NCI-H1048 (cell line): Measurements from ENCODE around the gene KLHDC9.
"Not testable (repeated sequence)": the region's sequence is repeated elsewhere in the genome, so short reads cannot be mapped to it uniquely, and the experiment has no call there.

Source experiments
- DNase-seq: peaks from one replicate; lab custom pipeline; 2025; lab: John Stamatoyannopoulos, UW

Gene KLHDC9

DNA sequence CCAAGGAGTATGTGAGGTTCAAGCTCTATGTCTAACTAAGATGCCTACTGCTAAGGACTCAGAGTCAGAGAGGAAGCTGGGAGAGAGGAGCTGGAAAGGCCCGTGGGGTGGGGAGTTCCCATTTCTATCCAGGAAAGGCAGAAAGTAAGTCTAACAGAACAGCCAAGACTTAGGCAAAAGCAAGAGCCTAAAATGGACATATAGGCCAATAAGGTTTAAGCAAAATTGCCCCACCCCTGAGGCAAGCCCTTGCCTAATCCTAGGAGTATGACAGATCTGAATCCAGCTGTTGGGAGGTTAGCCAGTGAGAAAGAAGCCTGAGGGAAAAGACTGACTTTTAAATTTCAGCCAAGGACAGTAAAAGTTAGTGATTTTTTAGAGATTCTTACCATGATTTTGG is 1.6 kb upstream of the KLHDC9 start:
- DNase-seq: no peak

DNA sequence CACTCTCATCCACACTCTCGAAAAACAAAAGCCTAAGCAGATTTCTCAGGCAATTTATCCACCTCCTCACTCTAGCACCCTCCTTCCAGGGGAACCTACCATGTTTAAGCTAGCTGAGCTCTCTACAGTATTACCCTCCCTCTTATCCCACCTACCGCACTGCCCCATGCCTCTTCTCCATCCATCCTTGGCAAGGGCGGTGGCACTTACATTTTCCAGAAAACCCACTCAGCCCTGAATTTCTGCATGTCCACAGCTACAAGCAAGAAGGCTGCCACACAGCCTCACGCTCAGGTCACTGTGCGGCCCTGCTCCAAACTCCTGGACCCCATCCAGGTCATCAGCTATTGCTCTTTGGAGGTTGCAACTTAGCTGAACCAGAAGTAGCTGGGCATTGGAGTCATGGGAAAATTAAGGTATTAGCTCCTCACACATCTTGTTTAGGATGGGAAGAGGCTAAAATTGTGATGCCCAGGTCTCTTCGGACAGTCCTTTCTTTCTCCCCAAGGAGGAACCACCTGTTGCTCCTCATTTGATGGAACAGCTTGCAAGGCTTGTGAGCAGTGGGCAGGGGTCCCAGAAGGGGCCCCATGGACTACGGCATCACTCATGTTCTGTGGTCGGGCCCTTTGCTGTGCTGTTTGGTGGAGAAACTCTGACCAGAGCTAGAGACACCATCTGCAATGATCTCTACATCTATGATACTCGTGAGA is 1.1 kb downstream of the KLHDC9 start:
- DNase-seq: no peak

DNA sequence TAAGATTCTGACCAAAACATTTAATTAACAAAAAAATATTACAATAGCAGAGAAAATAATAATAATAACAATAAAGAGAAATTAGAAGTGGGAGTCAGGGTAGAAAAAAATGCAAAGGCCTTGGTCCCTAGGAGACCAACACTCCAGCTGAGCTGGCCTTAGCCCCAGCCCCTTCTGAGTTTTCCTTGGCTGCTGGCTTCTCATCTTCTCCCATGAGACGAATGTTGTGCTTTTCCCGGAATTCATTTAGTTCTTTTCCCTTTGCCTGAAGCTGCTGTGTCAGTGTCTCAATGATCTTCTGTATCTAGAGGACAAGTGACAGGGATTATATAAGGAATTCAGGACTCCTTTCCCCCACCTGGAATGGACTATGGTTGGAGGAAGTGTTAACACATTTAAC is 2.4 kb downstream of the KLHDC9 start:
- DNase-seq: no peak

DNA sequence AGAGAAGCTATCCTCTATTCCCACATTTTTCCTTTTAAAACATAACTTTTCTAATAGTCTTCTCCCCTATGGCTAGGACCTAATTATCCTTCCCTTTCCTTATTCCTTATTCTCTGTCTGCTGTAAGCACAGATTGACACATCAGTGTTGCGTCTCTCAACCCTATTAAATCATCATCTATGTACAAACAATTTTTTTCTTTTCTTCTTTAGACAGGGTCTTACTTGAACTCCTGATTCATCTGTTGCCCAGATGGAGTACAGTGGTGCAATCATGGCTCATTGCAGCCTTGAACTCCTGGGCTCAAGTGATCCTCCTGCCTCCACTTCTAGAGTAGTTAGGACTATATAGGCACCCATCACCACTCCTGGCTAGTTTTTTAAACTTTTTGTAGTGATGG is 8.3 kb downstream of the KLHDC9 start:
- DNase-seq: no peak

DNA sequence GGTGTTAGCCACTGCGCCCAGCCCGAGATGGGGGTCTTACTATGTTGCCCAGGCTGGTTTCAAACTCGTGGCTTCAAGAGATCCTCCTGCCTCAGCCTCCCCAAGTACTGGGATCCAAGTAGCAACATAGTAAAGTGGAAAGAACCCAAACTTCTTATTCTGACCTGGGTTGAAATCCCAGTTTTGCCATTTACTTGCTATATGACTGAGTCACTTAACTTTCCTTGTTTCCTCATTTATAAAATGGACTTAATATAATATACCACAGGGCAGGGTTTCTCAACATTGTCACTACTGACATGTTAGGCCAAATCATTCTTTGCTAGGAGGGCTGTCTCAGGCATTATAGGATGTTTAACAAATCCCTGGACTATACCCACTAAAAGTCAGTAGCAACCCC is 13.0 kb downstream of the KLHDC9 start:
- DNase-seq: no peak

DNA sequence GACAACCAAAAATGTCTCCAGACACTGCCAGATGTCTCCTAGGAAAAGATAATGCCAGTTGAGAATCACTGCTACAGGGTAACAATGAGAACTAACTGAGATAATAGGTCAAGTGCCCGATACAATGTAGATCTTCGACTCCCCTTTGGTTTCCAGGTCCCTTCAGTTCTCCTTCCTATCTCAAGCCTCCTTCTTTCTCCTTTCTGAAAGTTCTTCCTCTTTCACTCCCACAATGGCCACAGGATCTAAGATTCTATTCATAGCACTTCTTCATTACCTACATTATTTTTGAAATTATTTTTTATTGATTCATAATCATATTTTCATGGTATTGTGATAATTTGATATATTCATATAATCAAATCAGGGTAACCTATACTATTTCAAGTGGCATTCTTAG is 13.4 kb downstream of the KLHDC9 start:
- no peak for DNase-seq

DNA sequence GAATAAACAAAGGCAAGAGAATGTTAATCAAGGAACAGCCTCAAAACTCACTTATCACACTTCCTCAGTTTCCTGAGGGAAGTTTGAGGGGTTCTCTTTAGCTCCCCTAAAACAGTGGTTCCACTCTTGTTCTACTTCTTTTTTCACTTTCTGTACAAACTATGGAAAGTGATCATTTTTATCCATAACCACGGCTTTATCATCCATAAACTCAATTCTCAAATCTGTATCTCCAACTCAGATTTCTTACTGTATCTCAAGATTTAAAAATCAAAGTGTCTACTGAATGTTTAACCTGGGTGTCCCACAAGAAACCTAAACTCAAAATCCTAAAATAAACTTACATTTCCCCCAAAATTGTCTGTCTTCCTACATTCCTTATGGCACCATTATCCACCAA is 15.8 kb downstream of the KLHDC9 start:
- no peak for DNase-seq

DNA sequence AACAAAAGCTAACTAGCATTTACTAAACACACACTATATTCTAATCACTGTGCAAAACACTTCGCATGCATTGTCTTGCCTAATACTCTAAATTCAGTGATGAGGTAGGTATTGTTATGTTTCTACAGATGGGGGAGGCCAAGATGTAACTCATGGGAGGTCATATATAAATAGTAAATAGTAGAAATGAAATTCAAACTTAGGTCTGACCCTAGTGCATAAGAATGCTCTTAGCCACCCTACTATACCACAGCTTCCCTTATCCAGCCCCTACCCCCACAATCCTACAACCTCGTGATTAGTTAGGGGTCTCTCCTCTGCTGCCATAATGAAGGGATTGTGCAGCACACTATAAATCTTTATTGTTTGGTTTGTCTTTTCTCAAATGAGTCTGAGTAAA is 16.4 kb downstream of the KLHDC9 start:
- DNase-seq: no peak

DNA sequence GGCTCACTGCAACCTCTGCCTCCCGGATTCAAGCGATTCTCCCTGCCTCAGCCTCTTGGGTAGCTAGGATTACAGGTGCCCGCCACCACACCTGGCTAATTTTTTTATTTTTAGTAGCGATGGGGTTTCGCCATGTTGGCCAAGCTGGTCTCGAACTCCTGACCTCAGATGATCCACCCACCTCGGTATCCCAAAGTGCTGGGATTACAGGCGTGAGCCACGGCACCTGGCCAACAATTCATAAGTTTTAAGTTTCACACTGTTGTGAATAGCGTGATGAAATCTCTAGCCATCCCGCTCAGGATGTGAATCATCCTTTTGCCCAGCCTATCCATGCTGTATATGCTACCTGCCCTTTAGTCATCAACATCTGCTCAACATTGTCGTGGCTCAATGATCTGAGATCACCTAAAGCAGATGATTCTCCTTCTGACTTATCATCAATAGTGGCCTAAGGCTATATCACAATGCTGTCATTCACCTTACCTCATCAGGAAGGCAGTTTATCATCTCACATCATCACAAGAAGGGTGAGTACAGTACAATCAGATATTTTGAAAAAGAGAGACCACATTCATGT is 17.1 kb downstream of the KLHDC9 start:
- no peak for DNase-seq

DNA sequence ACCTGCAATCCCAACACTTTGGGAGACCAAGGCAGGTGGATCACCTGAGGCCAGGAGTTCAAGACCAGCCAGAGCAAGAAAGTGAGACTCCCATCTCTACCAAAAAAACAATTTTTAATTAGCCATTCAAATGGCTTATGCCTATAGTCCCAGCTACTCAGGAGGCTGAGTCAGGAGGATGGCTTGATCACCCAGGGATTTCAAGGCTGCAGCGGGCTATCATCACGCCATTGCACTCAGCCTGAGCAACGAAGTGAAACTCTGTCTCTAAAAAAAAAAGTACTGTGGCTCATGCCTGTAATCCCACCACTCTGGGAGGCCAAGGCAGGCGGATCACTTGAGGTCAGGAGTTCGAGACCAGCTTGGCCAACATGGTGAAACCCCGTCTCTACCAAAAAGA is 17.8 kb downstream of the KLHDC9 start:
- not testable (repeated sequence) for DNase-seq

DNA sequence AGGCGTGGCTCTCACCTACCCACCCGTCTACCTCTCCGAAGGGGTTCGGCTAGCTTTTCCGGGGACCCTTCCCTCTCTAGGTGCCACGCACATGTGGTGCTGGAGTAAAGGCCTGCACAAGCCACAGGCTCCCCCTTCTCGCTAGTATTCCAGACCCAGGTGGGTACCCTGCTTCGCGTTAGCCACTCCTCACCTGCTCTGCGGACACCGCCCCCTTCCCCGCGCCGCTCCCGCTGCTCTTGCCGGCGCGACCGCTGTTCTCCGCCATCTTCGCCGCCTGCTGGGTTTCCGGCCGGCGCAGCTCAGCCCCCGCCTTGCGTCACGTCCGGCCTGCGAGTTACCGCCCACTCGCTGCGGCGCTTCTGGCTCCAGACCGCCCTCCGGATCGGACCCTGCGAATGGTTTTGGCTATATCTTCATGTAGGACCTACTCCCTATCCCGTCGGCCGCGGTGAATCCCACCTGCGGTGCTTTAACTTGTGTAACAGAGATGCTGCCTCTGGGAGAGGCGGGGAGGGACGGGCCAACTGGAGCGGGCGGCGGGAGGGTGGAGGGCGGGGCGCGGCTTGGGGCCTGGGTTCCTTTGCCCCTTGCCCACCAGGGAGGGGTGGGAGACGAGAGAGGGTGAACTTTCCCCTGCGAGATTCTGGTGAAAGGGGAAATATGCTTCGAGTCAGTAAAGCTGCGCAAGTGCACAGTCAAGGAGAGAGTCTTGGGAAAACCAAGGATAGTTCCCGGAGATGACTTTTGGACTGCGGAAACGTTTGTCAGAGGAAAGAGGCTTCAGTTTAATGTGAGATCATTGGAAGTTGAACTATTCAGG is 19.8 kb downstream of the KLHDC9 start, which contains the start of the genes NIT1 and PFDN2:
Gene NIT1, plus strand, starts transcription at position 347 of the 823 bp plus-strand sequence. Its CDS starts 72 bp downstream, at position 419.
Gene PFDN2, minus strand, starts transcription at position 279 of the 823 bp plus-strand sequence. Its CDS starts 11 bp downstream, at position 268.
- peak; percentile 74 for DNase-seq

DNA sequence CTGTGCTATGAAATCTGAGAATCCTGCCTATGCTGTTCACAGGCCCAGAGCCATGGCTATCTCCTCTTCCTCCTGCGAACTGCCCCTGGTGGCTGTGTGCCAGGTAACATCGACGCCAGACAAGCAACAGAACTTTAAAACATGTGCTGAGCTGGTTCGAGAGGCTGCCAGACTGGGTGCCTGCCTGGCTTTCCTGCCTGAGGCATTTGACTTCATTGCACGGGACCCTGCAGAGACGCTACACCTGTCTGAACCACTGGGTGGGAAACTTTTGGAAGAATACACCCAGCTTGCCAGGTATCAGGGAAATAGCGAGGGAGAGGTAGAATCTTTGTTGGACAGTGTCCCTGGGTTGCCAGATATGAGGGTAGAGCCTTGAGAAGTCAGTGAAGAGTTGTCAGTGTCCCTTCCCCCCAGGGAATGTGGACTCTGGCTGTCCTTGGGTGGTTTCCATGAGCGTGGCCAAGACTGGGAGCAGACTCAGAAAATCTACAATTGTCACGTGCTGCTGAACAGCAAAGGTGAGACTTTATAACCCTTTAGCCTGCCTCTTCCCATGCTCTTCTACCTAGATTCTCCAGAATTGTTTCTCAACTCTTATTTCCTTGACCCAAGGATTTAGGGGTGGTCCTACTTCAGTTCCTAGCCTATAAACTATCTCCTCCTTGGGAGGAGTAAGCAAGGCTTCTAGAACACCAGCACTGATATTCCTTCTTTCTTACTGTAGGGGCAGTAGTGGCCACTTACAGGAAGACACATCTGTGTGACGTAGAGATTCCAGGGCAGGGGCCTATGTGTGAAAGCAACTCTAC is 21.1 kb downstream of the KLHDC9 start:
- no peak for DNase-seq

DNA sequence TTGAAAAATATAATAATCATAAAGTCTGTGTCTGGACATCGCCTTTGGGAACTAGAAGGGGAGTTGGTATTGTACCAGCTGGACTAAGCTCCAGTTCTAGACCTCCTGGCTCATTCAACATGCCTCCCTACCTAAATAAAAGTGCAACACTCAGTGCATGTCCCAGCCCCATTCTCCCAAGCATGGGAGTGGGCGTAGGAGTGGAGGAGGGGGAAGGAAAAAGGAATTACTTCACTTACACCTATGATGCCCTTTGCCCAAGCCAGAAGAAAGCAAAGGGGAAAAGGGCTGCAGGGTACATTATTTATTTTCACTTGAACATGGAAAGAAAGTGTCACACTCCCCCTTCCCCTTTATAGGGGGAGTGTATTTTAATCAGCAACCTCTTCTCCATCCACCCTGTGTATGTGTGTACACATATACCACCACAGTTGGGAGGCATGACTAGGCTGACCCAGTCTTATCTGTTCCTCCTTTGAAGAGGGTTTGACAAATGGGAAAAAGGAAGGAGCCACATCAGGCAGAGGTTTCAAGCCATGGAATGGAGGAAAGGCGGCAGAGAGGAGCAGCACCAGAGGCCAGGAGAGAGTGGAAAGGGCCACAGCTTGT is 23.0 kb downstream of the KLHDC9 start:
- no peak for DNase-seq

DNA sequence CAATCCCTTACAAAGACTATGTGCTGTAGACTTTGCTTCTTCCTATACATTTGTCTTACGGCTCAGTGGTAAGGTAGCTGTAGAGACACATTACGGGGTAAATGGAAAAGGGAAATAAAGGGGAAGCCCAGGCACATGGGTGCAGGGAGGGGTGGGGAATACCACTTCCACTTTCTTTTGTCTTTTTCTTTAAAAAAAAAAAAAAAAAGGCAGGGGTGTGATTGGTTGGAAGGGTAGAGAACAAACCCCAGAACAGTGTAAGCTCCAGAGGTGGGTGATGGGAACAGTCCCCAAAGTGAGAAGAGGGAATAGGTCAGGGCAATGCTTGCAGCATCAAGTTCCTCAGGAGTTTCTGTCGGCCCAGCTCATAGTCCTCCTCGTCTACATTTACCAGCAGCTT is 23.7 kb downstream of the KLHDC9 start:
- DNase-seq: no peak

DNA sequence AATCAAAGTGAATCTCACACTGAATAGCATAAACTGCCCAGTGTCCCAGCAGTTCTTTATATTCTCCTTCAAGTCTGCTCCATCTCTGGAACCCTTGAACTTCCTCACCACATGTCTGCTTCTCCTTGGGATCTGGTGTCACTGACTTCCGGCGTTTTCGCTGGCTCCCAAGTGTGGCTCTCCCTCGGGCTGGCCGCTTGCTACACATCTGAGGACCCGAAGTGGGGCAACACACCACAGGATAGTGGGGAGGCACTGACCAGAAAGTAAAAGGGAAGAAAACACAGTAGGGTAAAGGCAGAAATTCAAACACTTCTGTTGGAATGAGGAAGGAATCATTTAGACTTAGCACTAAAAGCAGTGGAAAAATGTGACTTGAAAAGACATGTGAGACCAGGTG is 24.8 kb downstream of the KLHDC9 start:
- DNase-seq: no peak

DNA sequence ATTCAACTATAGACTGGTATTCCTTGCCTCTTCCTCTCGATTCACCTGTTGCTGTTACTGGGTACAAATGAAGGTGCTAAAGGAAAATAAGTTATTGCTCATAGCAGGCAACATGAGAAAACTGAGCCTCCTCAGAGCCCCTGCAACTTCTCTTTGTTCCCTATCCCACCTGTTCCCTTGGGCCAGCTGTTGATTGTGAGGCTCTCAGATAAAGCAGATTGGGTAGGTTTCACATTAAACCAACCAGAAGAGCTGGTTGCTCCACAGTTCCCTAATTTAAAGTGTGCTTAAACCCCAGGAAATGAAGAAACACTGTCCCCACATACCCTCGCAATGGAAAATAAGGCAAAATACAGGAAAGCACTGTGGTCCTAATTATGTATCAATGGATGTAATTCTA is 29.5 kb downstream of the KLHDC9 start:
- DNase-seq: no peak

DNA sequence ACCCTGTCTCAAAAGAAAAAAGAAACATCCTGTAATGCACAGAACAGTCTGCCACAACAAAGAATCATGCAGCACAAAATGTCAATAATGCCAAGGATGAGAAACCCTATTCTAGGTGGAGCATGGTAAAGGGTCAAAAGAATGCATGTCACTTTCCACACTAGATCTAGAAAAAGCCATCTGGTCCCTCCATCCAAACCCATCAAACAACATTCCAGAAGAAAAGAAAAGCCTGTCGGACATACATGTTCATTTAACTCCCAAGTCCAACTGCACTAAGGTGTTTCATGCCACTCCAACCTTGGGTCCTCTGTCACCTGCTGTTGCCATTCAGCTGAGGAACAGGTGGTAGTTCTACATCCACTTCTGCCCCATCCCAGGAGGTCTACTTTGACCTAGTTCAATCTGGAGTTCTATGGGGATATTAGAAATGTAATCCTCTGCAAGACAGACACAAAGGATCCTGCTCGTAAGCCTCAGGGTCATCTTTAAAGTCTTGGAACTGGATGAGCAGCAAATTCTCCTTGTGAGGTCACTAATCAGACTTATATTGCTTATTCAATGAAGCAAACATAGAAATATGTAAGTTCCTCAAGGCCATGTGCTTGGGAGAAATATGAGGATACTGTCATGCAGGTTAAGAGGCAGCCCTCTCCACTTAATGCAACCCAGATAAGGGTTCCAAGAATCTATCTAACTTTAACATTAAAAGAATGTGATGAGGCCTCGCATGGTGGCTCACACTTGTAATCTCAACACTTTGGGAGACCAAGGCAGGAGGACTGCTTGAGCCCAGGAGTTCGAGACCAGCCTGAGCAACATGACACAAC is 30.6 kb downstream of the KLHDC9 start:
- DNase-seq: no peak

DNA sequence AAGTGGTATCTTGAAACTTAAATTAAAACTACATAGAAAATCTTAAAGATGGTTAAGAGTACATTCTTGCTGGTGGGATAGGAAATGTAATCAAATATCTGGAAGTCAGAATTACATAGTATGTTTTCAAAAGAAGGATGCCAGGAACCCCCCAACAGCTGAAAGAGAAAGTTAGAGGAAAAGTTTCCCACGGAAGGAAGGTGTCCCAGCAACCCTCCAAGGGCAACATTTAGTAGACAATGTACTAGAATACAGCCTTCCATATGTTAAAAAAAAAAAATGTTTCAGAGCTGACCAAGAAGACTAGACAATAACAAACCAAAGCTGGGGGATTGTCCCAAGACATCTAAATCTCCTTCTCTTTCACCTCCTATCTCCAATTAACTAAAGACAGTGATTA is 32.1 kb downstream of the KLHDC9 start:
- DNase-seq: no peak

DNA sequence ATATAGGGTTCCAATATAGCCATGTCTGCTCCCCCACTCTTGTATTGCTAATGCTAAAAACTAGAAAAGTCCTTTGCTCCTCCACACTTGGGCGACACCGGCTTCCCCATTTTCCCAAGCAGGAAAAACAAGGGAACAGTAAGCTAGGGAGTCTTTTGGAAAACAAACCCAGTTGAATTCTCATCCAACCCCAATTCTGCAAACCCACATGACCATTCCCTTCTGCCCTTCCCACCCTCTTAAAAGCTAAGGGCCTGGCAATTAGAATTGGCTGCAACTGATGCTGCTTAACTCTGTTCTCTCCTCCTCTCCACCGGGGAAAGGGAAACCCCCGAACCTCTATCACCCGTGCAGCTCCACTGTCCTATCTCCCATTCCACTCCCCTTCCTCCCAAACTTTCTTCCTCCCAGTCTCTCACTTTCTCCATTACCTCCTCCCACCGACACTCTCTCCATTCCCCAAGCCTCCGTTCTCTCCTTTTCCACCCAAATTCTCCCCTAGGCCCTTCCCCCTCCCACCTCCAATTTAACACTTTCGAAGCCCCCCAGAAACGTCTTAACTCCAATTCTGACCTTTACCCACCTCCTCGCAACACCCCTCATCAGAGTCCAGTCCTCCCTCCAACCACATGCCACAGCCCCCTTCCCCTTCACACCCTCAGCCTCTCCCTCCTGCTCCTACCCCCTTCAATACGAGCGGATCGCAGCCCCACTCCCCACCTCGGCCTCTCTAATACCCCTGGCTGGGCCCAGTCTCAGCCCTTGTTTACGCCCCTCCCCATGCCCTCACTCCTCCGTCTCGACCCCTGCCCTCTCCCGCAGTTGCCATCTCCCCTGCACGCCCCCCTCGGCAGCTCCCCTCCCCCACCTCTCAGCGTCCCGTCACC is 33.6 kb downstream of the KLHDC9 start:
- DNase-seq: no peak
